H1 (cell line): ENCODE results near the gene P3H3. TPM values are rescaled to one million over a fixed set of nuclear protein-coding genes. Genes with fewer than 3 reads are reported as not detected.

Experiments used
- CTCF ChIA-PET: fragments of 300-600 bp; sonication (Branson Sonifier 250); formaldehyde crosslinking; loops from one replicate; lab custom pipeline; 2021; ENCODE audit not compliant: partially characterized antibody; lab: Charles Lee
- POLR2A ChIA-PET: fragments of 300-600 bp; sonication (Branson Sonifier 250); formaldehyde crosslinking; loops from one replicate; lab custom pipeline; 2021; ENCODE audit warnings: inconsistent platforms; ENCODE audit not compliant: partially characterized antibody; lab: Charles Lee
- DNase-seq, 2 experiments: peaks; one replicate each; pipeline versions ENCODE4 v3.0.0 to v3.0.0-alpha.2; 2010 to 2022; ENCODE audit warnings: low spot score in 2 of 2, low read depth in 1 of 2, mixed read lengths in 1 of 2
- FAIRE-seq: peaks from 2 replicates; lab custom pipeline; 2011; peaks lifted over from hg19 to GRCh38; lab: Jason Lieb, UNC
- H2AFZ ChIP-seq: 2 replicates; pipeline ENCODE4 v1.8.1; 2012; ENCODE audit warnings: low read length, inconsistent platforms
- H2AK5ac ChIP-seq: 2 replicates; pipeline ENCODE4 v1.6.1; 2013; ENCODE audit warnings: low read depth, low read length
- H2BK120ac ChIP-seq: replicated peaks from 2 replicates; pipeline ENCODE3; 2013; ENCODE audit warnings: low read depth, low read length, inconsistent platforms
- H2BK12ac ChIP-seq: 2 replicates; pipeline ENCODE4 v1.6.1; 2013; ENCODE audit warnings: low read depth, low read length
- H2BK15ac ChIP-seq: 2 replicates; pipeline ENCODE4 v1.6.1; 2013; ENCODE audit warnings: low read length
- H2BK20ac ChIP-seq: 2 replicates; pipeline ENCODE4 v1.6.1; 2013; ENCODE audit warnings: low read length
- H2BK5ac ChIP-seq: 2 replicates; pipeline ENCODE4 v1.6.1; 2013; ENCODE audit warnings: low read depth, low read length
- H3K14ac ChIP-seq: 2 replicates; pipeline ENCODE4 v1.6.1; 2013; ENCODE audit warnings: inconsistent platforms; ENCODE audit not compliant: insufficient read length
- H3K18ac ChIP-seq: 2 replicates; pipeline ENCODE4 v1.6.1; 2013; ENCODE audit warnings: low read length; ENCODE audit errors: extremely low read depth
- H3K23ac ChIP-seq: 2 replicates; pipeline ENCODE4 v1.6.1; 2013; ENCODE audit warnings: inconsistent platforms; ENCODE audit not compliant: insufficient read length
- H3K23me2 ChIP-seq: 2 replicates; pipeline ENCODE4 v1.6.1; 2013; ENCODE audit warnings: low read depth, low read length
- H3K27ac ChIP-seq: 2 replicates; pipeline ENCODE4 v1.6.1; 2011; ENCODE audit warnings: low read depth, low read length, inconsistent platforms
- H3K27me3 ChIP-seq, 4 experiments: replicated peaks in 1 of 4; 1 replicate in 1 of 4; 2 replicates in 3 of 4; pipeline versions ENCODE4 v1.6.1 to v1.8.1; 2011 to 2013; ENCODE audit warnings: low read length in 3 of 4, mild to moderate bottlenecking in 3 of 4, inconsistent platforms in 2 of 4, mixed read lengths in 2 of 4, moderate library complexity in 1 of 4; ENCODE audit not compliant: control insufficient read depth in 3 of 4, insufficient read depth in 3 of 4; ENCODE audit errors: extremely low read depth in 1 of 4
- H3K36me3 ChIP-seq, 4 experiments: 2 replicates each; pipeline versions ENCODE4 v1.6.1 to v1.8.1; 2011 to 2013; ENCODE audit warnings: mild to moderate bottlenecking in 4 of 4, low read length in 3 of 4, moderate library complexity in 2 of 4, control low read depth in 1 of 4, inconsistent platforms in 1 of 4; ENCODE audit not compliant: insufficient read depth in 4 of 4, control insufficient read depth in 2 of 4
- H3K4ac ChIP-seq: replicated peaks from 2 replicates; pipeline ENCODE3; 2013; ENCODE audit warnings: low read length, low read depth, mixed read lengths, inconsistent platforms; ENCODE audit not compliant: insufficient read length
- H3K4me1 ChIP-seq, 4 experiments: replicated peaks in 1 of 4; 1 replicate in 1 of 4; 2 replicates in 3 of 4; pipeline versions ENCODE4 v1.6.1 to v1.8.1; 2011 to 2013; ENCODE audit warnings: low read length in 3 of 4, inconsistent platforms in 2 of 4, mixed read lengths in 1 of 4; ENCODE audit not compliant: insufficient read depth in 4 of 4, control insufficient read depth in 3 of 4
- H3K4me2 ChIP-seq, 2 experiments: 2 replicates each; pipeline versions ENCODE4 v1.6.1 to v1.8.1; 2011 to 2013; ENCODE audit warnings: low read depth in 2 of 2, low read length in 2 of 2, control low read depth in 1 of 2, inconsistent platforms in 1 of 2, mild to moderate bottlenecking in 1 of 2; ENCODE audit not compliant: insufficient read depth in 1 of 2
- H3K4me3 ChIP-seq, 4 experiments: fragments of 200-600, 300-600 bp in 1 of 4; sonication (generic), shearing (Covaris generic), sonication (Bioruptor Twin) in 1 of 4; 2 replicates each; pipeline versions ENCODE4 v1.5.1 to v1.8.1; 2011 to 2016; ENCODE audit warnings: low read length in 4 of 4, low read depth in 3 of 4, control low read depth in 2 of 4, inconsistent platforms in 2 of 4, mild to moderate bottlenecking in 2 of 4, mixed read lengths in 1 of 4, moderate library complexity in 1 of 4; ENCODE audit not compliant: insufficient read depth in 2 of 4; ENCODE audit errors: extremely low read depth in 1 of 4
- H3K56ac ChIP-seq: replicated peaks from 2 replicates; pipeline ENCODE3; 2013; ENCODE audit warnings: low read depth, mild to moderate bottlenecking, mixed read lengths, low read length, inconsistent platforms; ENCODE audit not compliant: insufficient read length
- H3K79me1 ChIP-seq: 2 replicates; pipeline ENCODE4 v1.6.1; 2013; ENCODE audit warnings: low read depth, low read length, control low read depth
- H3K79me2 ChIP-seq, 2 experiments: 2 replicates each; pipeline versions ENCODE4 v1.6.1 to v1.8.1; 2012 to 2013; ENCODE audit warnings: low read length in 2 of 2, mild to moderate bottlenecking in 2 of 2, inconsistent platforms in 1 of 2; ENCODE audit not compliant: insufficient read depth in 2 of 2, control insufficient read depth in 1 of 2
- H3K9ac ChIP-seq, 4 experiments: replicated peaks in 1 of 4; 1 replicate in 1 of 4; 2 replicates in 3 of 4; pipeline versions ENCODE4 v1.6.1 to v1.8.1; 2011 to 2013; ENCODE audit warnings: low read depth in 3 of 4, low read length in 3 of 4, control low read depth in 2 of 4, mild to moderate bottlenecking in 2 of 4, moderate library complexity in 2 of 4, inconsistent platforms in 1 of 4; ENCODE audit errors: extremely low read depth in 1 of 4
- H3K9me3 ChIP-seq, 2 experiments: 2 replicates each; pipeline versions ENCODE4 v1.6.1 to v1.8.1; 2012 to 2013; ENCODE audit warnings: mild to moderate bottlenecking in 2 of 2, moderate library complexity in 2 of 2, control low read depth in 1 of 2, inconsistent platforms in 1 of 2, low read depth in 1 of 2, low read length in 1 of 2, mixed read lengths in 1 of 2; ENCODE audit not compliant: insufficient read depth in 2 of 2
- H4K20me1 ChIP-seq, 2 experiments: replicated peaks in 1 of 2; 2 replicates each; pipeline versions ENCODE3 to v1.8.1; 2011 to 2013; ENCODE audit warnings: inconsistent platforms in 2 of 2, low read length in 2 of 2, mild to moderate bottlenecking in 1 of 2; ENCODE audit not compliant: insufficient read depth in 2 of 2, control insufficient read depth in 1 of 2
- H4K5ac ChIP-seq: 2 replicates; pipeline ENCODE4 v1.6.1; 2013; ENCODE audit warnings: low read length, low read depth, mixed read lengths, inconsistent platforms; ENCODE audit not compliant: insufficient read length
- H4K8ac ChIP-seq: 2 replicates; pipeline ENCODE4 v1.8.0; 2013; ENCODE audit warnings: mild to moderate bottlenecking, moderate library complexity, low read length, inconsistent platforms; ENCODE audit not compliant: insufficient read depth; ENCODE audit errors: extremely low read depth
- H4K91ac ChIP-seq: replicated peaks from 2 replicates; pipeline ENCODE3; 2013; ENCODE audit warnings: low read length, mixed read lengths, inconsistent platforms; ENCODE audit not compliant: insufficient read length
- CTBP2 ChIP-seq: IDR thresholded peaks from 2 replicates; pipeline ENCODE4 v1.7.0; 2011; ENCODE audit warnings: borderline replicate concordance, mild to moderate bottlenecking, moderate library complexity, mixed read lengths, low read length; ENCODE audit not compliant: insufficient read depth, insufficient read length
- MAFK ChIP-seq: IDR thresholded peaks from 2 replicates; pipeline ENCODE4 v1.6.1; 2012; ENCODE audit warnings: low read depth, mild to moderate bottlenecking, improper control_type of control experiment, low read length
- RAD21 ChIP-seq, 2 experiments: IDR thresholded peaks in 1 of 2; conservative IDR thresholded peaks in 1 of 2; 2 replicates each; pipeline ENCODE4 v1.6.1; 2011; ENCODE audit warnings: low read depth in 2 of 2, low read length in 2 of 2, improper control_type of control experiment in 1 of 2, inconsistent platforms in 1 of 2, mild to moderate bottlenecking in 1 of 2, moderate library complexity in 1 of 2
- SAP30 ChIP-seq: fragments of 300-600 bp; sonication (generic); IDR thresholded peaks from 2 replicates; pipeline ENCODE4 v1.7.1; 2012; ENCODE audit warnings: low read length, moderate library complexity, mild to moderate bottlenecking, inconsistent platforms; ENCODE audit not compliant: insufficient read depth, insufficient replicate concordance
- SP1 ChIP-seq: IDR thresholded peaks from 2 replicates; pipeline ENCODE4 v1.6.1; 2011; ENCODE audit warnings: low read depth, low read length
- YY1 ChIP-seq: IDR thresholded peaks from 2 replicates; pipeline ENCODE4 v1.6.1; 2011; ENCODE audit warnings: low read depth, mild to moderate bottlenecking, low read length
- WGBS, 2 experiments: shearing (Covaris generic) in 1 of 2; methylation state at CpG; one replicate each; pipeline versions ENCODE4 v1.1.6 to v1.1.7; 2013 to 2015; ENCODE audit warnings: low lambda C conversion rate in 2 of 2, mixed read lengths in 2 of 2, inconsistent platforms in 1 of 2, low coverage in 1 of 2, missing lambda C conversion rate in 1 of 2; ENCODE audit not compliant: insufficient replicate concordance in 2 of 2, insufficient coverage in 1 of 2, insufficient read length in 1 of 2; ENCODE audit errors: extremely low coverage in 1 of 2, missing lambda C conversion rate in 1 of 2; 5-methylcytosine and 5-hydroxymethylcytosine counted together
- polyA plus RNA-seq, 7 experiments: library from polyadenylated mRNA; depleted of rRNA in 3 of 7; stranded (reverse) in 5 of 7; unstranded in 2 of 7; fragments of >200 nt in 5 of 7; fragments of 200-250 nt in 2 of 7; gene quantifications; 1 replicate in 5 of 7; 2 replicates in 1 of 7; 4 replicates in 1 of 7; pipeline versions ENCODE4 v1.2.1 to v1.2.3, GENCODE V29; 2011 to 2013; ENCODE audit warnings: missing spikeins in 2 of 7, mixed read lengths in 2 of 7
- total RNA-seq: library from RNA; stranded (reverse); fragmentation: NEBNext Ultra II Directional; extraction: Animal tissue kit (Norgen Biotek cat#: 25700); gene quantifications from 2 replicates; pipeline ENCODE4 v1.2.1, GENCODE V29; 2021

P3H3 gene
- total and polyA plus RNA-seq, 2 of the 8 experiments (the other 6 are each of a cell fraction or from before 2014, with no cell fraction given), result 22.9 to 43.5 TPM

- H4K91ac ChIP-seq, result peak overlapping the region; percentile 1
- H4K20me1 ChIP-seq, result no peaks in the 10 kb centered on the region
- peak overlapping the region; percentile 54; the same call in 1 of the 2 replicates for H2BK5ac ChIP-seq
- no peak overlapping the region for H3K56ac ChIP-seq
- peaks cover 2 to 13% (median 8%) of the 10 kb centered on the region in 4 experiments; a peak in 6 of 7 replicates for H3K4me1 ChIP-seq
- no peaks in the 10 kb centered on the region for H3K23me2 ChIP-seq
- H3K23ac ChIP-seq, result no peak overlapping the region
- POLR2A ChIA-PET, result interaction anchor here (4.1 to 7.8 kb wide), 2 partner anchors 16 to 21 kb away, joined by 26 to 86 read pairs; partner anchors contain the start of genes SPSB2 and TPI1
- H3K14ac ChIP-seq, result no peak overlapping the region
- H3K4ac ChIP-seq, result no peak overlapping the region
- H3K79me1 ChIP-seq, result no peaks in the 10 kb centered on the region
- no peak for TF ChIP-seq RAD21 (IDR thresholded peaks at IDR 0.05 in 1 of 2, conservative IDR thresholded peaks at IDR 0.05 in 1 of 2; ENCODE audit: low read depth in 2 of 2, low read length in 2 of 2)
- no peak for TF ChIP-seq YY1
- TF ChIP-seq MAFK, result peak; percentile 47; the same call in 1 of the 2 replicates
- TF ChIP-seq CTBP2, result no peak
- TF ChIP-seq SAP30, result no peak
- no peak for TF ChIP-seq SP1
- TF ChIP-seq, all 59 proteins: peak for 1
- DNase-seq, result no peak
- Histone ChIP-seq H4K5ac (no peak overlapping the region), H2BK120ac (no peak overlapping the region), H3K9me3 (no peaks in the 10 kb centered on the region), H3K36me3 (peaks cover 0 to 20% (median 1%) of the 10 kb centered on the region in 4 experiments; a peak in 4 of 8 replicates), H2BK20ac (peak overlapping the region; percentile 62), H3K4me2 (no peak overlapping the region), H2AK5ac (peak overlapping the region; percentile 100), H2BK12ac (peak overlapping the region; percentile 98; the same call in 1 of the 2 replicates), H3K79me2 (no peaks in the 10 kb centered on the region), H4K8ac (no peak overlapping the region), H2AFZ (no peak overlapping the region), H3K27me3 (no peaks in the 10 kb centered on the region), H3K18ac (peak overlapping the region; percentile 76), H3K9ac (no peak overlapping the region), H3K4me3 (no peak overlapping the region), H3K27ac (no peak overlapping the region), H2BK15ac (0 out of 2 replicates have a peak overlapping the region, but pooled peaks have one; percentile 5)
- CTCF ChIA-PET, result interaction anchor here (0.6 to 2.3 kb wide), 2 partner anchors 16 to 190 kb away, joined by 3 to 18 read pairs; partner anchors contain the start of gene SPSB2
- 95% methylated on average over 2 of the region's 2 CpGs; no CpG with 5 or more reads in 1 of the 2 experiments for WGBS, 2 experiments
- FAIRE-seq, result no peak
Measured at GRCh38 chr12:6888360-6888759, 60.2 kb downstream of the P3H3 start.
